IMR-90 (cell line): Measurements from ENCODE around the gene IL17B. TPM values are rescaled to one million over a fixed set of nuclear protein-coding genes. Genes with fewer than 3 reads are reported as not detected.

Source experiments
- ATAC-seq: fragments of 200-7000 bp; cut with Tn5 transposase; 2 replicates; pipeline ENCODE4 v1.9.1; 2020; ENCODE audit warnings: low read depth, mild to moderate bottlenecking, moderate library complexity
- BruUV-seq: library from RNA; stranded (reverse); fragments of 400-500 nt; replicated peaks from 2 replicates; lab custom pipeline; 2021; lab: Mats Ljungman, UMichigan
- CTCF ChIA-PET: fragments of 300-600 bp; formaldehyde crosslinking; extraction: SDS; loops from one replicate; lab custom pipeline; 2021; ENCODE audit warnings: antibody characterized with exemption; lab: Yijun Ruan, JAX
- POLR2A ChIA-PET: fragments of 300-600 bp; sonication (Branson Sonifier 250); formaldehyde crosslinking; loops from one replicate; lab custom pipeline; 2022; ENCODE audit warnings: antibody characterized with exemption; ENCODE audit not compliant: unreplicated experiment; lab: Charles Lee
- DNase-seq: peaks from one replicate; pipeline ENCODE4 v3.0.0; 2013
- H2AFZ ChIP-seq: replicated peaks from 2 replicates; pipeline ENCODE3; 2013; ENCODE audit warnings: low read length, mild to moderate bottlenecking; ENCODE audit not compliant: poor library complexity
- H2AK5ac ChIP-seq: 2 replicates; pipeline ENCODE4 v1.6.1; 2013; ENCODE audit warnings: low read depth, low read length, inconsistent platforms
- H2AK9ac ChIP-seq: replicated peaks from 2 replicates; pipeline ENCODE3; 2013; ENCODE audit warnings: mild to moderate bottlenecking, low read depth, low read length, moderate library complexity; ENCODE audit not compliant: poor library complexity
- H2BK120ac ChIP-seq: 2 replicates; pipeline ENCODE4 v1.6.1; 2013; ENCODE audit warnings: low read depth, low read length, inconsistent platforms
- H2BK15ac ChIP-seq: 3 replicates; pipeline ENCODE4 v1.6.1; 2013; ENCODE audit warnings: low read depth, low read length, inconsistent platforms
- H2BK20ac ChIP-seq: 2 replicates; pipeline ENCODE4 v1.6.1; 2013; ENCODE audit warnings: low read depth, mild to moderate bottlenecking, inconsistent platforms, low read length, moderate library complexity
- H2BK5ac ChIP-seq: 2 replicates; pipeline ENCODE4 v1.6.1; 2013; ENCODE audit warnings: mild to moderate bottlenecking, low read depth, low read length, inconsistent platforms; ENCODE audit not compliant: poor library complexity, severe bottlenecking
- H3K14ac ChIP-seq: replicated peaks from 2 replicates; pipeline ENCODE4 v1.6.1; 2013; ENCODE audit warnings: low read depth, low read length, inconsistent platforms
- H3K18ac ChIP-seq: 2 replicates; pipeline ENCODE4 v1.6.1; 2013; ENCODE audit warnings: low read depth, low read length, control low read depth
- H3K23ac ChIP-seq: 2 replicates; pipeline ENCODE4 v1.6.1; 2013; ENCODE audit warnings: low read depth, low read length, inconsistent platforms
- H3K27ac ChIP-seq: 2 replicates; pipeline ENCODE4 v1.5.1; 2013; ENCODE audit warnings: mild to moderate bottlenecking, control low read depth, low read length; ENCODE audit not compliant: insufficient read depth
- H3K27me3 ChIP-seq: 2 replicates; pipeline ENCODE4 v1.6.1; 2013; ENCODE audit warnings: low read length; ENCODE audit not compliant: control insufficient read depth, insufficient read depth
- H3K36me3 ChIP-seq: 2 replicates; pipeline ENCODE4 v1.6.1; 2013; ENCODE audit warnings: low read length, mixed read lengths; ENCODE audit not compliant: control insufficient read depth, insufficient read depth
- H3K4ac ChIP-seq: 2 replicates; pipeline ENCODE4 v1.6.1; 2013; ENCODE audit warnings: low read depth, low read length, inconsistent platforms
- H3K4me1 ChIP-seq: 2 replicates; pipeline ENCODE4 v1.6.1; 2013; ENCODE audit warnings: low read length, mixed read lengths; ENCODE audit not compliant: control insufficient read depth, insufficient read depth
- H3K4me2 ChIP-seq: 2 replicates; pipeline ENCODE4 v1.6.1; 2013; ENCODE audit warnings: low read depth, mild to moderate bottlenecking, control low read depth, low read length, moderate library complexity
- H3K4me3 ChIP-seq: 2 replicates; pipeline ENCODE4 v1.5.1; 2013; ENCODE audit warnings: low read depth, mild to moderate bottlenecking, control low read depth, low read length, moderate library complexity; ENCODE audit not compliant: insufficient read depth
- H3K56ac ChIP-seq: 2 replicates; pipeline ENCODE4 v1.6.1; 2013; ENCODE audit warnings: low read length, inconsistent platforms; ENCODE audit not compliant: insufficient read depth; ENCODE audit errors: extremely low read depth
- H3K79me1 ChIP-seq, 2 experiments: 2 replicates each; pipeline ENCODE4 v1.6.1; 2013; ENCODE audit warnings: low read length in 2 of 2, inconsistent platforms in 1 of 2, low read depth in 1 of 2
- H3K9ac ChIP-seq: 2 replicates; pipeline ENCODE4 v1.6.1; 2013; ENCODE audit warnings: low read depth, low read length, control low read depth
- H3K9me1 ChIP-seq: 2 replicates; pipeline ENCODE4 v1.6.1; 2013; ENCODE audit warnings: low read length, inconsistent platforms; ENCODE audit not compliant: insufficient read depth
- H3K9me3 ChIP-seq: 2 replicates; pipeline ENCODE4 v1.6.1; 2013; ENCODE audit warnings: low read length; ENCODE audit not compliant: control insufficient read depth, insufficient read depth
- H4K20me1 ChIP-seq: 2 replicates; pipeline ENCODE4 v1.6.1; 2013; ENCODE audit warnings: low read length, inconsistent platforms; ENCODE audit not compliant: insufficient read depth
- H4K5ac ChIP-seq: 2 replicates; pipeline ENCODE4 v1.6.1; 2013; ENCODE audit warnings: mild to moderate bottlenecking, low read depth, low read length, control low read depth
- H4K8ac ChIP-seq, 2 experiments: 2 replicates each; pipeline ENCODE4 v1.6.1; 2013; ENCODE audit warnings: low read depth in 2 of 2, low read length in 2 of 2, control low read depth in 1 of 2, inconsistent platforms in 1 of 2
- H4K91ac ChIP-seq: 2 replicates; pipeline ENCODE4 v1.6.1; 2013; ENCODE audit warnings: low read depth, low read length, inconsistent platforms; ENCODE audit not compliant: insufficient read depth
- BHLHE40 ChIP-seq: fragments of 150-350 bp; IDR thresholded peaks from 2 replicates; pipeline ENCODE4 v1.6.1; 2016; ENCODE audit warnings: mild to moderate bottlenecking, low read depth, low read length
- CEBPB ChIP-seq: IDR thresholded peaks from 2 replicates; pipeline ENCODE4 v1.6.1; 2012; ENCODE audit warnings: low read depth, low read length, improper control_type of control experiment
- CHD1 ChIP-seq: IDR thresholded peaks from 2 replicates; pipeline ENCODE4 v1.6.1; 2012; ENCODE audit warnings: low read depth, low read length, improper control_type of control experiment
- MAFK ChIP-seq: IDR thresholded peaks from 2 replicates; pipeline ENCODE4 v1.6.1; 2012; ENCODE audit warnings: low read depth, low read length, improper control_type of control experiment
- MAZ ChIP-seq: IDR thresholded peaks from 2 replicates; pipeline ENCODE4 v1.6.1; 2012; ENCODE audit warnings: low read depth, mild to moderate bottlenecking, low read length, improper control_type of control experiment, moderate library complexity, borderline replicate concordance
- NFE2L2 ChIP-seq: fragments of 150-350 bp; IDR thresholded peaks from 2 replicates; pipeline ENCODE4 v1.6.1; 2016; ENCODE audit warnings: low read depth, mild to moderate bottlenecking, low read length
- POLR2A ChIP-seq: IDR thresholded peaks from 2 replicates; pipeline ENCODE4 v1.6.1; 2012; ENCODE audit warnings: mild to moderate bottlenecking, low read depth, low read length
- RCOR1 ChIP-seq: IDR thresholded peaks from 2 replicates; pipeline ENCODE4 v1.6.1; 2012; ENCODE audit warnings: mild to moderate bottlenecking, low read length, improper control_type of control experiment; ENCODE audit not compliant: insufficient replicate concordance
- RFX5 ChIP-seq: IDR thresholded peaks from 2 replicates; pipeline ENCODE4 v1.8.0; 2012; ENCODE audit warnings: low read depth, mild to moderate bottlenecking, low read length, moderate library complexity
- SMC3 ChIP-seq: fragments of 150-350 bp; IDR thresholded peaks from 2 replicates; pipeline ENCODE4 v1.6.1; 2016; ENCODE audit warnings: low read depth, mild to moderate bottlenecking, antibody characterized with exemption, low read length, moderate library complexity
- WGBS, 2 experiments: methylation state at CpG; one replicate each; pipeline versions ENCODE4 v1.1.5 to v1.1.7; 2013; ENCODE audit warnings: missing lambda C conversion rate in 2 of 2; ENCODE audit not compliant: insufficient read length in 1 of 2; ENCODE audit errors: extremely low coverage in 2 of 2; 5-methylcytosine and 5-hydroxymethylcytosine counted together
- dilution Hi-C: fragments of 300-500 bp; cut with HindIII; formaldehyde crosslinking; loops from one replicate; pipeline ENCODE4 v1.14.3; 2018; ENCODE audit warnings: low sequenced_read_pairs; ENCODE audit not compliant: unreplicated experiment
- in situ Hi-C: fragments of 300-500 bp; cut with MboI; formaldehyde crosslinking; loops from 3 replicates; pipeline ENCODE4 v1.14.3; 2019; ENCODE audit warnings: low sequenced_read_pairs, inconsistent platforms, mixed read lengths
- intact Hi-C: fragments of 100-400 bp; cut with micrococcal nuclease; formaldehyde crosslinking; loops from 2 replicates; pipeline ENCODE4 v1.10.0; 2022
- polyA plus RNA-seq, 3 experiments: library from polyadenylated mRNA; depleted of rRNA; stranded (reverse); fragments of >200 nt; gene quantifications; 2 replicates each; pipeline ENCODE4 v1.2.3, GENCODE V29; 2012; ENCODE audit warnings: low replicate concordance in 1 of 3
- total RNA-seq: library from RNA; depleted of rRNA; stranded (reverse); fragments of >200 nt; gene quantifications from 2 replicates; pipeline ENCODE4 v1.2.3, GENCODE V29; 2012
- TF ChIP-seq, protein P1 (sequence below): fragments of 150-350 bp; IDR thresholded peaks from 2 replicates; pipeline ENCODE4 v1.6.1; 2017; ENCODE audit warnings: mild to moderate bottlenecking, antibody characterized with exemption, low read length, low read depth
- TF ChIP-seq, protein P2 (sequence below): conservative IDR thresholded peaks from 2 replicates; pipeline ENCODE4 v1.5.1; 2012; ENCODE audit warnings: mild to moderate bottlenecking, low read depth, low read length, improper control_type of control experiment
- TF ChIP-seq, protein P3 (sequence below): fragments of 150-350 bp; IDR thresholded peaks from 2 replicates; pipeline ENCODE4 v1.6.1; 2016; ENCODE audit warnings: low read depth, mild to moderate bottlenecking, low read length, moderate library complexity, borderline replicate concordance

The IL17B gene
- total and polyA plus RNA-seq, 2 of the 4 experiments (the other 2 are of a cell fraction) = 0.31 TPM; not detected in 1

- ATAC-seq = no peak
- Histone ChIP-seq H3K56ac (no peak overlapping the region), H3K27ac (no peak overlapping the region), H2AK5ac (peak overlapping the region; percentile 71), H3K4me1 (peaks cover 26% of the 10 kb centered on the region), H2BK120ac (0 out of 2 replicates have a peak overlapping the region, but pooled peaks have one; percentile 57), H4K5ac (no peak overlapping the region; the same call in 1 of the 2 replicates), H3K18ac (no peak overlapping the region), H3K14ac (no peak overlapping the region), H4K20me1 (no peaks in the 10 kb centered on the region), H3K79me1 (peaks cover 5 to 9% of the 10 kb centered on the region in 2 experiments; a peak in 1 of 4 replicates), H3K23ac (0 out of 2 replicates have a peak overlapping the region, but pooled peaks have one; percentile 54), H2AK9ac (no peak overlapping the region), H3K4ac (peak overlapping the region; percentile 40), H3K36me3 (no peaks in the 10 kb centered on the region), H3K4me3 (no peak overlapping the region), H4K91ac (peak overlapping the region; percentile 31), H3K9me3 (no peaks in the 10 kb centered on the region), H3K27me3 (no peaks in the 10 kb centered on the region), H2BK5ac (no peak overlapping the region), H3K9me1 (peaks cover 6% of the 10 kb centered on the region; the same call in 1 of the 2 replicates), H3K9ac (no peak overlapping the region), H2BK20ac (no peak overlapping the region; the same call in 1 of the 2 replicates), H4K8ac (peak overlapping the region; percentile 2 to 55; a peak in 1 of 4 replicates), H2AFZ (peak overlapping the region; percentile 18), H3K4me2 (no peak overlapping the region), H2BK15ac (no peak overlapping the region)
- ChIA-PET POLR2A (interaction anchor here (0.5 kb wide), 1 partner anchor 28 kb away, joined by 3 read pairs; no protein-coding TSS in a partner anchor), CTCF (interaction anchor here (0.7 to 3.2 kb wide), 5 partner anchors 15 to 181 kb away, joined by 3 to 19 read pairs (median 3); no protein-coding TSS in a partner anchor)
- dilution Hi-C loops (no loop called here), in situ Hi-C loops (no loop called here), intact Hi-C loops (loop anchor here (1.0 to 2.0 kb wide), 4 partner anchors 26 to 236 kb away; no protein-coding TSS in a partner anchor)
- DNase-seq = no peak
- BruUV-seq = no TSS peak
- WGBS, 2 experiments = 63% methylated on average over 5 of the region's 12 CpGs; no CpG with 5 or more reads in 1 of the 2 experiments
- TF ChIP-seq, protein P1, sequence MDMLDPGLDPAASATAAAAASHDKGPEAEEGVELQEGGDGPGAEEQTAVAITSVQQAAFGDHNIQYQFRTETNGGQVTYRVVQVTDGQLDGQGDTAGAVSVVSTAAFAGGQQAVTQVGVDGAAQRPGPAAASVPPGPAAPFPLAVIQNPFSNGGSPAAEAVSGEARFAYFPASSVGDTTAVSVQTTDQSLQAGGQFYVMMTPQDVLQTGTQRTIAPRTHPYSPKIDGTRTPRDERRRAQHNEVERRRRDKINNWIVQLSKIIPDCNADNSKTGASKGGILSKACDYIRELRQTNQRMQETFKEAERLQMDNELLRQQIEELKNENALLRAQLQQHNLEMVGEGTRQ = no peak
- TF ChIP-seq, protein P2, sequence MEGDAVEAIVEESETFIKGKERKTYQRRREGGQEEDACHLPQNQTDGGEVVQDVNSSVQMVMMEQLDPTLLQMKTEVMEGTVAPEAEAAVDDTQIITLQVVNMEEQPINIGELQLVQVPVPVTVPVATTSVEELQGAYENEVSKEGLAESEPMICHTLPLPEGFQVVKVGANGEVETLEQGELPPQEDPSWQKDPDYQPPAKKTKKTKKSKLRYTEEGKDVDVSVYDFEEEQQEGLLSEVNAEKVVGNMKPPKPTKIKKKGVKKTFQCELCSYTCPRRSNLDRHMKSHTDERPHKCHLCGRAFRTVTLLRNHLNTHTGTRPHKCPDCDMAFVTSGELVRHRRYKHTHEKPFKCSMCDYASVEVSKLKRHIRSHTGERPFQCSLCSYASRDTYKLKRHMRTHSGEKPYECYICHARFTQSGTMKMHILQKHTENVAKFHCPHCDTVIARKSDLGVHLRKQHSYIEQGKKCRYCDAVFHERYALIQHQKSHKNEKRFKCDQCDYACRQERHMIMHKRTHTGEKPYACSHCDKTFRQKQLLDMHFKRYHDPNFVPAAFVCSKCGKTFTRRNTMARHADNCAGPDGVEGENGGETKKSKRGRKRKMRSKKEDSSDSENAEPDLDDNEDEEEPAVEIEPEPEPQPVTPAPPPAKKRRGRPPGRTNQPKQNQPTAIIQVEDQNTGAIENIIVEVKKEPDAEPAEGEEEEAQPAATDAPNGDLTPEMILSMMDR = no peak
- TF ChIP-seq, protein P3, sequence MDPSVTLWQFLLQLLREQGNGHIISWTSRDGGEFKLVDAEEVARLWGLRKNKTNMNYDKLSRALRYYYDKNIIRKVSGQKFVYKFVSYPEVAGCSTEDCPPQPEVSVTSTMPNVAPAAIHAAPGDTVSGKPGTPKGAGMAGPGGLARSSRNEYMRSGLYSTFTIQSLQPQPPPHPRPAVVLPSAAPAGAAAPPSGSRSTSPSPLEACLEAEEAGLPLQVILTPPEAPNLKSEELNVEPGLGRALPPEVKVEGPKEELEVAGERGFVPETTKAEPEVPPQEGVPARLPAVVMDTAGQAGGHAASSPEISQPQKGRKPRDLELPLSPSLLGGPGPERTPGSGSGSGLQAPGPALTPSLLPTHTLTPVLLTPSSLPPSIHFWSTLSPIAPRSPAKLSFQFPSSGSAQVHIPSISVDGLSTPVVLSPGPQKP = no peak
- no peak for TF ChIP-seq MAZ
- TF ChIP-seq BHLHE40 = no peak
- no peak for TF ChIP-seq POLR2A
- no peak for TF ChIP-seq RCOR1
- no peak for TF ChIP-seq RFX5
- TF ChIP-seq SMC3 = no peak
- TF ChIP-seq CHD1 = no peak
- TF ChIP-seq NFE2L2 = no peak
- TF ChIP-seq CEBPB = no peak
- no peak for TF ChIP-seq MAFK
Measured at GRCh38 chr5:149382517-149383220, 3.6 kb upstream of the IL17B start.
